Endometrial microvascular endothelial cells (primary cell): ENCODE results near the gene POLR1B. TPM values are rescaled to one million over a fixed set of nuclear protein-coding genes. Genes with fewer than 3 reads are reported as not detected.
"Not testable (repeated sequence)": the region's sequence is repeated elsewhere in the genome, so short reads cannot be mapped to it uniquely, and the experiment has no call there.

Source experiments
- in situ Hi-C: cut with HindIII; loops from 2 replicates; pipeline ENCODE4 v1.10.0; 2017; ENCODE audit warnings: low sequenced_read_pairs, low pct_unique_long_range_greater_than_20kb; ENCODE audit errors: inconsistent ontology term
- total RNA-seq: library from RNA; depleted of rRNA; stranded (reverse); fragments of >200 nt; gene quantifications from one replicate; pipeline ENCODE4 v1.2.3, GENCODE V29; 2015; ENCODE audit errors: inconsistent ontology term

The POLR1B gene
- total RNA-seq, 1 donor from 2014 or later: 25.2 TPM

DNA sequence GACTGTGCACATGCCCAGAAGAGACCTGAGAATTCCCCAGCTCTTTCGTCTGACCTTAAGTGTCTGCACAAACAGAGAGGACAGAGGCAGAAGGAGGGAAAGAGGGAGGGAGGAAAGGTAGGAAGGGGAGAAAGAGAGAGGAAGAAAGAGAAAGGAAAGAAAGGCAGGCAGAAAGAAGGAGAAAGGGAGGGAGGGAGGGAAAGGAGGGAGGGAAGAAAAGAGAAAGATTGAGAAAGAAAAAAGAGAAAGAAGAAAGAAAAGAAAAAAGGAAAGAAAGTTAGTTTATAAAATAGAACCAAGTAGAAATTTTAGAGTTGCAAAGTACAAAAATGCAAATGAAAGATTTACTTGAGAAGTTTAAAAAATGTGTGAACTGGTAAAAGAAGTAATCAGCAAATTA is 7.4 kb upstream of the POLR1B start:
- in situ Hi-C loops: no loop called here

DNA sequence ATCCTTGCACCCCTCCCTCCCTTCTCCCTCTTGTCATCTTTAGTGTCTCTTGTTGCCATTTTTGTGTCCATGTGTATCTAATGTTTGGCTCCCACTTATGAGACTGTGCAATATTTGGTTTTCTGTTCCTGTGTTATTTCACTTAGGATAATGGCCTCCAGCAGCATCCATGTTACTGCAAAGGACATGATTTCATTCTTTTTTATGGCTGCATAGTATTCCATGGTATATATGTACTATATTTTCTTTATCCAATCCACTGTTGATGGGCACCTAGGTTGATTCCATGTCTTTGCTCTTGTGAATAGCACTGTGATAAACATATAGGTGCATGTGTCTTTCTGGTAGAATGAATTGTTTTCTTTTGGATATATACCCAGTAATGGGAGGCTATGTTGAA is 5.6 kb upstream of the POLR1B start:
- in situ Hi-C loops: not testable (repeated sequence)

- in situ Hi-C loops: no loop called here
Measured at GRCh38 chr2:112539306-112539705, 3.0 kb upstream of the POLR1B start.

DNA sequence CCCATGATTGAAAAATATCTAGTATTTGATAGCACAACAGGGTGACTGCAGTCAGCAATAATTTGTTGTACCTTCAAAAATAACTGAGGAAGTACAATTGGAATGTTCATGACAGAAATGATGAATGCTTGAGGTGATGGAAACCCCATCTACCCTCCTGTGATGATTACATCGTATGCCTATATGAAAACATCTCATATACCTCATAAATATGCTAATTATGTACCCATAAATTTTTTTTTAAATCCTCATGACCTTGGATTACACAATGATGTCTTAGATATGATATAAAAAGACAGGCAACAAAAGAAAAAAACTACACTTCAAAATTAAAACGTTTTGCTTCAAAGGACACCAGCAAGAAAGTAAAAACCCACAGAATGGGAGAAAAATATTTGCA is 1.4 kb upstream of the POLR1B start:
- in situ Hi-C loops: no loop called here

GRCh38 chr2:112541315-112542122 is 746 bp upstream of the POLR1B start:
- in situ Hi-C loops: no loop called here

GRCh38 chr2:112542984-112543661 is 858 bp downstream of the POLR1B start:
- in situ Hi-C loops: no loop called here

DNA sequence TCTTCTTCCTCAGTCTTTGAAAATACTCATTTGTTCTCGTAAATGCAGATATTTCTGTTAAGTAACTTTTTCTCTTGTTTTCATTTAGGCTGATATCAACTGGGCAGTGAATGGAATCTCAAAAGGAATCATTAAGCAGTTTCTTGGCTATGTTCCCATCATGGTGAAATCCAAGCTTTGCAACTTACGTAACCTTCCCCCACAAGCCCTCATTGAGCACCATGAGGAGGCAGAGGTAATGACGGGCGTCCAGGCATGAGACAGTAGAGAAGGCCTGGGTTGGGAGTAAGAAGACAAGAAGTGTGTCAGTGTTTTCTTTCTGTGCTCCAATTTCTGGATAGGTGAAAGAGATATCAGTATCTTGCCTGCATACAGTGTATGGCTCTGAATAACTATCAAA is 5.1 kb downstream of the POLR1B start:
- in situ Hi-C loops: no loop called here

GRCh38 chr2:112548980-112549379 is 6.7 kb downstream of the POLR1B start:
- in situ Hi-C loops: no loop called here

DNA sequence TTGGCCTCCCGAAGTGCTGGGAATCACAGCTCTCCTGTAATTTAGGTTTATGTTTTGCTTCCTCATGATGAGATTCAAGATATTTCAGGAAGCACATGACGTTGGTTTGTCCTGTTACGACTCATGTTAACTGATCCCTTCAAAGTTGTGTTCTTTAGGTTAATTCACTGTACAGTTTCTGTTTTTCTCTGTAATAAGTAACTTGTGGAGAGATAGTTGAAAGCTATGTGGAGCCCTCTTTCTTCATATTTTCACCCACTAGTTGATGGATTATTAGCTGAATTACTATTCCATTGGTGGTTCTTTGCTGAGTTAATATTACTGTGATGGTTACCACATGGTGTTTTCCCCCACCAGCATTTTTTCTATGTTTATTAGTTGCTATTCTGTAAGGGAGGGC is 23.8 kb downstream of the POLR1B start:
- in situ Hi-C loops: no loop called here

GRCh38 chr2:112566508-112566907 is 24.2 kb downstream of the POLR1B start:
- in situ Hi-C loops: not testable (repeated sequence)

DNA sequence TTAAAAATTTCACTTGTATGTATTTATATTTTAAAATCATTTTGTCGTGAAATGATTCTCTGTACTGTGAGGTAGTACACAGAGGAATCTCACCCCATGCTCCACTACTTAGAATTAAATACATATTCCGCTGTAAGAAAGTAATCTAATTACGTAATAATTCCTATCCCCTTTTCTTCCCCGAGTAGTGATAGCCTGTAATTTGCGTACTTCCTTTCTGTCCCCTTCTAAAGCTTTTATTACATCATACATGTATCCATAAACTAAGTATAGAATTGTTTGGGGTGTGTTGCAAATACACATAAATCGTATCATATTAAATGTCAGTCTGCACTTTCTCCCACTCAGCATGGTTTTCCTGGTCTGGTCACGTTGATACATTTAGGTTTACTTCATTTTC is 29.7 kb downstream of the POLR1B start:
- in situ Hi-C loops: no loop called here

GRCh38 chr2:112577756-112578155 is 35.5 kb downstream of the POLR1B start:
- in situ Hi-C loops: no loop called here

DNA sequence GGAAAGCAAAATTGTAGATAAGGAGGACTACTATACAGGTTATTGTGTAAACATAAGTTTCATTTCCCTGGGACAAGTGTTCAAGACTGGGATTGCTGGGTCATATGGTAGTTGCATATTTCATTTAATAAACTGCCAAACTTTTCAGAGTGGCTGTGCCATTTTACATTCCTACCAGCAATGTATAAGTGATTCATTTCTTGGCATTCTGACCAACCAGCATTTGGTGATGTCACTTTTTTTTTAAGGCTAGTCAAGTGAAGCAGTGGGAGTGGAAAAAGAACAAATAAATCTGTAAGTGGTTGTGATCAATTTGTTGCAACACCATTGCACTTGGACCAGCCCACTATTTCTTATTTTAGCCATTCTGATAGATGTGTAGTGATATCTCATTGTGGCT is 37.0 kb downstream of the POLR1B start:
- in situ Hi-C loops: no loop called here

GRCh38 chr2:112580084-112580483 is 37.8 kb downstream of the POLR1B start:
- in situ Hi-C loops: no loop called here

DNA sequence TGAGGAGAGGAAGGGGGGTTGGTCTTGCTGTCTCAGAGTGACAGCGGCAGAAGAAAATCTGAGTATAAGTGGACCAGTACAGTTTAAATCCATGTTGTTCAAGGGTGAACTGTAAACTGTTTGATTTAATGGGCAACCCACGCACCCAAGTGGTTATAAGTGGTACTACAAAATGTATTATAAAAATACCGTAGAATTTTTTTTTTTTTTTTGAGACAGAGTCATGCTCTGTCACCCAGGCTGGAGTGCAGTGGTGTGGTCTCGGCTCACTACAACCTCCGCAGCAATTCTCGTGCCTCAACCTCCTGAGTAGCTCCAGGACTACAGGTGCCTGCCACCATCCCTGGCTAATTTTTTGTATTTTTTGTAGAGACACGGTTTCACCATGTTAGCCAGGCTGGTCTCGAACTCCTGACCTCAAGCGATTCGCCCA is 40.1 kb downstream of the POLR1B start:
- in situ Hi-C loops: no loop called here

GRCh38 chr2:112583497-112584133 is 41.4 kb downstream of the POLR1B start:
- in situ Hi-C loops: no loop called here

DNA sequence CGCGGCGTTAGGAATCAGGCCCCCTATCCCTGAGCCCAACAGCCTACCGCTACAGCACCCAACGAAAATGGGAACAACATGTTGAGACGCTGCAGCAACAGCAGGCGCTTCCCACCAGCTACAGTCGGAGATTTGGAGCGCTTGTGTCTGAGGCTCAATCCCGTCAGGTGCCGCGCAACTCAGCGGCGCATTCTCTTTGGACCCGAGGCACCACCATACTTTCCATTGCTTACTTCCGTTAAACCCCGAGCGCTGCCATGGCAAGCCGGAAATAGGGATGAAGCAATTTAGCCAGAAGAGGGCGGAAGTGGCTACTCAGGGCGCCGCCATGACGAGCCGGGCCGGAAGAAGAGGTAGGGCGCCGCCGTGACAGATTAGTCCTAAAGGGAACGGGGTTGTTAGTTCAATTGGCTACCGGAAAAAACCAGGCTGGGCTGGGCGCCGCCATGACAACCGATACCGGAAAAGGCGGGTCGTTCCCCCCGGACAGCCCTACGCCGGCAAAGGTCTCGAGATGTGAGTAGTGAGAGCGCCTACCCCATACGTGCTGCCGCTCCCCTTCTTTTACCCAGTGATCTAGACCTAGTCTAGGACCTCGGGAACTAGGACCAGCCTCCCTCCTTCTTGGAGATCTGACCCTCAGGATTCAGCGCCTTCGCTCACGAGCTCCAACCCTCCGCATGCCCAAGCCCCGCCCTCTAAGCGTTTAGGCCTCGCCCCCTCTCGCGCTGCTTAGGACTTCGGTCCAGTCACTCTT is 42.0 kb downstream of the POLR1B start, which contains the start of gene CHCHD5:
TSS of gene CHCHD5 (plus strand) at position 476 of the 757 bp plus-strand sequence. CDS start at position 515, 39 bp downstream.
- in situ Hi-C loops: no loop called here

GRCh38 chr2:112584891-112585250 is 42.6 kb downstream of the POLR1B start:
- in situ Hi-C loops: no loop called here

DNA sequence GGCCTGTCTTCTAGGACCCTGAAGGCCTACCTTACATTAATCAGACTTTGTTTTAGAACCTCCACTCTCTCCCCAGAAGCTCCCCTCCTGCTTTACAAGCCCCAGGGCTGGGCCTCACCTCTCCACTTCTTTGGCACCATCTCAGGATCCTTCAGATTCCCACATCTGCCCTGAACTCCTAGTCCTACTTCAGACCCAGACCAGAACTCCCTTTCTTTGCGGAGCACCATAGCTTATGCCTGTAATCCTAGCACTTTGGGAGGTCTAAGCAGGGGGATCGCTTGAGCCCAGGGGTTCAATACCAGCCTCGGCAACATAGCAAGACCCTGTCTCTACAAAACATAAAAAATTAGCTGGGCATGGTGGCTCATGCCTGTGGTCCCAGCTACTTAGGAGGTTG is 43.1 kb downstream of the POLR1B start:
- in situ Hi-C loops: no loop called here
